ENCODE data around the gene DIS3L2.

Gene DIS3L2

DNA sequence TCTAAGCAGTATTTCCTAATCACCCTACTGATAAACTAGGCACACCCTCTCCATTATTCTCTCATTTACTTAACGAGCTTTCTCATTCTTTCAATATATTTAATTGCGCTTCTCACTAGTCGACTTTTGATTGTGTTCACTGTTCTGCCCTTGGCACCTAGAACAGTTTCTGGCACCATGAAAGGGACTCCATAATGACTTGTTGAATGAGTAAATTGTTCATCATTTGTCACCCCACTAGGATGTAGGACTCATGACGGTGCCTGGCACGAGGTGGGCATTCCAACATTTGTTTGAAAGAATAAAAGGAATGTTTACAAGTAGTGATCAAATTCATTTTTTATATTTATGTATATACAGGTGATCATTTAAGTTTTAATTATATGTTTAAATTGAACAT lies 123.7 kb downstream of the DIS3L2 start:
- TF ChIP-seq SP1 (IDR thresholded peaks at IDR 0.05) (no peak), LEF1 (IDR thresholded peaks at IDR 0.05; ENCODE audit: borderline replicate concordance) (no peak), HDGF (IDR thresholded peaks at IDR 0.05; ENCODE audit: borderline replicate concordance) (no peak)
- DNase-seq (ENCODE audit: extremely low spot score): no peak
- ChIA-PET CTCF (no interaction called here), POLR2A (no interaction called here)

GRCh38 chr2:232085826-232086425 lies 124.4 kb downstream of the DIS3L2 start:
- POLR2A ChIA-PET: no interaction called here
- TF ChIP-seq FOXA1 (IDR thresholded peaks at IDR 0.05) (no peak), BHLHE40 (IDR thresholded peaks at IDR 0.05; ENCODE audit: borderline replicate concordance) (no peak), L3MBTL2 (conservative IDR thresholded peaks at IDR 0.05) (no peak), HDGF (IDR thresholded peaks at IDR 0.05; ENCODE audit: borderline replicate concordance) (no peak), SP1 (IDR thresholded peaks at IDR 0.05) (no peak), NFRKB (IDR thresholded peaks at IDR 0.05) (no peak), SUZ12 (IDR thresholded peaks at IDR 0.05) (no peak), LEF1 (IDR thresholded peaks at IDR 0.05; ENCODE audit: borderline replicate concordance) (no peak), FOXM1 (IDR thresholded peaks at IDR 0.05; ENCODE audit: borderline replicate concordance) (no peak), ZNF384 (IDR thresholded peaks at IDR 0.05) (no peak), ELF4 (IDR thresholded peaks at IDR 0.05) (no peak), ARNT (IDR thresholded peaks at IDR 0.05) (no peak), CTBP1 (IDR thresholded peaks at IDR 0.05; ENCODE audit: borderline replicate concordance) (no peak), FOXK2 (IDR thresholded peaks at IDR 0.05) (no peak), TARDBP (IDR thresholded peaks at IDR 0.05) (no peak)
- TF ChIP-seq, protein P1, sequence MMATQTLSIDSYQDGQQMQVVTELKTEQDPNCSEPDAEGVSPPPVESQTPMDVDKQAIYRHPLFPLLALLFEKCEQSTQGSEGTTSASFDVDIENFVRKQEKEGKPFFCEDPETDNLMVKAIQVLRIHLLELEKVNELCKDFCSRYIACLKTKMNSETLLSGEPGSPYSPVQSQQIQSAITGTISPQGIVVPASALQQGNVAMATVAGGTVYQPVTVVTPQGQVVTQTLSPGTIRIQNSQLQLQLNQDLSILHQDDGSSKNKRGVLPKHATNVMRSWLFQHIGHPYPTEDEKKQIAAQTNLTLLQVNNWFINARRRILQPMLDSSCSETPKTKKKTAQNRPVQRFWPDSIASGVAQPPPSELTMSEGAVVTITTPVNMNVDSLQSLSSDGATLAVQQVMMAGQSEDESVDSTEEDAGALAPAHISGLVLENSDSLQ (IDR thresholded peaks at IDR 0.05): no peak
- CTCF ChIA-PET: no interaction called here
- no peak for DNase-seq (ENCODE audit: extremely low spot score)

DNA sequence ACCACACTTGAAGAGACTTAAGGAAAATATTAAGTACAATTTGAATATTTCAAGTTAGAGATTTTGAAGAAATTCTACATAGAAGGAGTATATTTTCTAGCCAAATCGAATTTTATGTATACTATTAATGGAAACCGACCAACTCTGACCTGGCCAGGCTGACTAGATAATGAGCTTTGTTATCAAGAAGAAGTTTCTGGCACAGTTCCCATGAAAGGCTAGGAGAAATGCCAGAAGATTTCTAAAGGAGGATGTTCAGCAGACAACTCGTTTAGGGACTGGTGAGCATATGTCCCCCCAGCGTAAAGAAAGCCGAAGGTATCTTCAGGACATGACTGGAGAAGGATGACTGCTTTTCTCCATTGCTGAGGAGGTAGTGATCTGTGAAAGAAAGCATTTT lies 127.3 kb downstream of the DIS3L2 start:
- CTCF ChIA-PET: no interaction called here
- POLR2A ChIA-PET: no interaction called here
- DNase-seq (ENCODE audit: extremely low spot score): no peak
- TF ChIP-seq FOXA1 (IDR thresholded peaks at IDR 0.05) (no peak), SP1 (IDR thresholded peaks at IDR 0.05) (no peak), NFRKB (IDR thresholded peaks at IDR 0.05) (no peak)

- ChIA-PET CTCF (no interaction called here), POLR2A (no interaction called here)
- TF ChIP-seq ZNF384 (IDR thresholded peaks at IDR 0.05): no peak
- DNase-seq (ENCODE audit: extremely low spot score): no peak
Observed at GRCh38 chr2:232094201-232094600, 132.7 kb downstream of the DIS3L2 start.

- DNase-seq (ENCODE audit: extremely low spot score): no peak
- POLR2A ChIA-PET: interaction anchor here (0.7 kb wide), 1 partner anchor 11 kb away, joined by 3 read pairs; no protein-coding TSS in a partner anchor
- CTCF ChIA-PET: no interaction called here
- TF ChIP-seq FOXK2 (IDR thresholded peaks at IDR 0.05) (no peak), SP1 (IDR thresholded peaks at IDR 0.05) (no peak), HDGF (IDR thresholded peaks at IDR 0.05; ENCODE audit: borderline replicate concordance) (no peak), NFRKB (IDR thresholded peaks at IDR 0.05) (no peak), CTBP1 (IDR thresholded peaks at IDR 0.05; ENCODE audit: borderline replicate concordance) (no peak), FOXM1 (IDR thresholded peaks at IDR 0.05; ENCODE audit: borderline replicate concordance) (no peak), ELF4 (IDR thresholded peaks at IDR 0.05) (no peak), LEF1 (IDR thresholded peaks at IDR 0.05; ENCODE audit: borderline replicate concordance) (no peak), ZNF384 (IDR thresholded peaks at IDR 0.05) (no peak), ARNT (IDR thresholded peaks at IDR 0.05) (no peak), L3MBTL2 (conservative IDR thresholded peaks at IDR 0.05) (no peak), SUZ12 (IDR thresholded peaks at IDR 0.05) (no peak), TARDBP (IDR thresholded peaks at IDR 0.05) (no peak), FOXA1 (IDR thresholded peaks at IDR 0.05) (no peak), BHLHE40 (IDR thresholded peaks at IDR 0.05; ENCODE audit: borderline replicate concordance) (no peak)
- TF ChIP-seq, protein P1 (IDR thresholded peaks at IDR 0.05): no peak
Observed at GRCh38 chr2:232094883-232095282, 133.4 kb downstream of the DIS3L2 start.

- no peak for DNase-seq (ENCODE audit: extremely low spot score)
- ChIA-PET POLR2A (no interaction called here), CTCF (no interaction called here)
- no peak for TF ChIP-seq SUZ12 (IDR thresholded peaks at IDR 0.05)
- TF ChIP-seq NFRKB (IDR thresholded peaks at IDR 0.05): no peak
- TF ChIP-seq SP1 (IDR thresholded peaks at IDR 0.05): no peak
- TF ChIP-seq LEF1 (IDR thresholded peaks at IDR 0.05; ENCODE audit: borderline replicate concordance): no peak
- no peak for TF ChIP-seq HDGF (IDR thresholded peaks at IDR 0.05; ENCODE audit: borderline replicate concordance)
- TF ChIP-seq ELF4 (IDR thresholded peaks at IDR 0.05): no peak
- no peak for TF ChIP-seq ARNT (IDR thresholded peaks at IDR 0.05)
- no peak for TF ChIP-seq FOXK2 (IDR thresholded peaks at IDR 0.05)
- no peak for TF ChIP-seq ZNF384 (IDR thresholded peaks at IDR 0.05)
- TF ChIP-seq, protein P1 (IDR thresholded peaks at IDR 0.05): no peak
- TF ChIP-seq TARDBP (IDR thresholded peaks at IDR 0.05): no peak
- no peak for TF ChIP-seq FOXM1 (IDR thresholded peaks at IDR 0.05; ENCODE audit: borderline replicate concordance)
- no peak for TF ChIP-seq BHLHE40 (IDR thresholded peaks at IDR 0.05; ENCODE audit: borderline replicate concordance)
- TF ChIP-seq FOXA1 (IDR thresholded peaks at IDR 0.05): no peak
- no peak for TF ChIP-seq L3MBTL2 (conservative IDR thresholded peaks at IDR 0.05)
- TF ChIP-seq CTBP1 (IDR thresholded peaks at IDR 0.05; ENCODE audit: borderline replicate concordance): no peak
Observed at GRCh38 chr2:232097260-232097659, 135.7 kb downstream of the DIS3L2 start.

DNA sequence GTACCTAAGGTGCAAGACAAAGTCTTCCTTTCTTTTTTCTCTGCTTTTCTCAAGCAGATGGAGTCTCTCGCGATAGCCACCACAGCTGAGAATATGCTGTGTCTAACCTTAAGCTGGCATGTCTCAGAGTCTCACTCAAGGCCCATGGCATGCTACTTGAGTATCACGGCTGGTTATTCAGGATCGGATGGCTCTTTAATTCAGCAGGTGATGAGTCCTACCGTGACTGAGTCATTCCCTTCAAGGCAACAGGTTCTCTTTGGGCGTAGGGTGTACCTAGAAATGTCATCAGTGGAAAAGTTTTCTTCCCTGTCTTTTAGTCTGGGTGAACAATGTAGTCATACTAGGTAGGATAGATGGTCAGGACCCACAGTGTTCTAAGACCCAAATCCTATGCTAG lies 136.2 kb downstream of the DIS3L2 start:
- TF ChIP-seq SUZ12 (IDR thresholded peaks at IDR 0.05): no peak
- TF ChIP-seq CTBP1 (IDR thresholded peaks at IDR 0.05; ENCODE audit: borderline replicate concordance): no peak
- TF ChIP-seq ELF4 (IDR thresholded peaks at IDR 0.05): no peak
- TF ChIP-seq BHLHE40 (IDR thresholded peaks at IDR 0.05; ENCODE audit: borderline replicate concordance): no peak
- TF ChIP-seq FOXA1 (IDR thresholded peaks at IDR 0.05): no peak
- no peak for TF ChIP-seq TARDBP (IDR thresholded peaks at IDR 0.05)
- TF ChIP-seq LEF1 (IDR thresholded peaks at IDR 0.05; ENCODE audit: borderline replicate concordance): no peak
- TF ChIP-seq ARNT (IDR thresholded peaks at IDR 0.05): no peak
- TF ChIP-seq, protein P1 (IDR thresholded peaks at IDR 0.05): no peak
- TF ChIP-seq L3MBTL2 (conservative IDR thresholded peaks at IDR 0.05): no peak
- no peak for TF ChIP-seq ZNF384 (IDR thresholded peaks at IDR 0.05)
- no peak for TF ChIP-seq FOXM1 (IDR thresholded peaks at IDR 0.05; ENCODE audit: borderline replicate concordance)
- TF ChIP-seq FOXK2 (IDR thresholded peaks at IDR 0.05): no peak
- POLR2A ChIA-PET: no interaction called here
- no peak for DNase-seq (ENCODE audit: extremely low spot score)
- CTCF ChIA-PET: no interaction called here

Measured in HEK293T (cell line).